ENCODE results near the gene TEPSIN.

- TF ChIP-seq CTCF (IDR thresholded peaks at IDR 0.05; ENCODE audit: extremely low read depth in 1 of 2, insufficient read depth in 1 of 2, low read depth in 1 of 2, low read length in 2 of 2) (no peak), POLR2A (IDR thresholded peaks at IDR 0.05; ENCODE audit: low read depth, low read length) (no peak)
Observed at GRCh38 chr17:81191116-81191515, 47.7 kb downstream of the TEPSIN start.

All from endothelial cell of umbilical vein (primary cell).